T47D (cell line): ENCODE results near the gene CLRN1.
A peak's percentile ranks its signal among the peaks of the same experiment; 100 is the strongest.

Experiments used
- DNase-seq, 2 experiments: peaks; one replicate each; pipeline versions ENCODE4 v3.0.0 to v3.0.0-alpha.2; 2011 to 2012; ENCODE audit warnings: low read depth in 1 of 2, low spot score in 1 of 2
- JUND ChIP-seq: IDR thresholded peaks from 2 replicates; pipeline ENCODE4 v1.6.1; 2012; ENCODE audit warnings: low read depth
- in situ Hi-C: cut with HindIII; loops from 2 replicates; pipeline ENCODE4 v1.10.0; 2016; ENCODE audit warnings: low sequenced_read_pairs, low pct_unique_long_range_greater_than_20kb

The CLRN1 gene

DNA sequence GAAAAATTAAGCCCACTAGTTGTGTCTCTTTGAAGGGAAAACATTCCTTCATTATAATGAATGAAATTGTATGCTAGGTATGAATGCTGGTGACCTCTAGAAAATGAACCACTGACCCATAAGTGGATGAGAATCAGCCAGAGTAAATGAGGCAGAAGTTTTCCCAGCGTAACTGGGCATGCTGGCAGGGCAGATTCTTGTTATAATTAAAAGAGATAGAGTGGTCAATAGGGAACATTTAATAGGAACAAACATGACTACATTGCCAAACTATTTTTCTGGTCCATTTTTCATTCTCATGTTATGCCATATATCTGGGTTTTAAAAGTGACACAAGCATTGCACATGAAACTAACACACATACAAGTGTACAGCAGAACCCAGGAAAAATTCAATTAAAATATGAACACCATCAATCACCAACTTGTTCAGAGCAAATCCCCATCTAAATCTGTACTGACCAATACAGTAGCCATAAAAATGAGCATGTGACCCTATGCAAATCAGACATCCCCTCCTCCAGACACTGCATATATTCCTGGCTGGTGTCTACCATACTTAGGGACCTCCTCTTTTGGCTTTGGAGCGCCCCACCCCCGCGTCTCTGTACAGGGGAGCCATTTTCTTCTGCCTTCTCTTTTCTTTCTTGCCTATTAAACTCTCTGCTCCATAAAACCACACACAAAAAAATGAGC, 4.0 kb downstream of the CLRN1 start:
- TF ChIP-seq JUND, result no peak
- in situ Hi-C loops, result no loop called here
- DNase-seq, result no peak

DNA sequence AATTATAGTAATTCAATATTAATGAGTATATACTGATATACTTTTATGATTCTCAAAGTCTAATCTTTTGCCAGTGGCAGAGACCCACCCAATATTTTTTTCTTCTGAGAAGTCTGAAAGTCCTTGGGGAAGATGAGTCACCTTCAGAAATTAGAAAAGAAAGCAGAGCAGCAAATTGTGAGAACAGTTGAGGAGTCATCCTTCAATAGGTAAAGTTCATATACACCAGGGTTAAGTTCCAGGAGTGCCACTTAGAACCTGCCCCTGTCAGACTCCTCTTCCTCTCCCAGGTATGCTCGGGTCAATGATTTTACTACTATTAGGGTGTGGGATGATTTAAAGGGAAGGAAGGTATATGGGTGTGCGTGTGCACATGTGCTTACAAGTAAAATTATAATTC, 7.1 kb downstream of the CLRN1 start:
- in situ Hi-C loops, result no loop called here
- no peak for TF ChIP-seq JUND
- no peak for DNase-seq

- DNase-seq, result no peak
- in situ Hi-C loops, result no loop called here
- TF ChIP-seq JUND, result no peak
Observed at GRCh38 chr3:150961949-150962348, 10.6 kb downstream of the CLRN1 start.

DNA sequence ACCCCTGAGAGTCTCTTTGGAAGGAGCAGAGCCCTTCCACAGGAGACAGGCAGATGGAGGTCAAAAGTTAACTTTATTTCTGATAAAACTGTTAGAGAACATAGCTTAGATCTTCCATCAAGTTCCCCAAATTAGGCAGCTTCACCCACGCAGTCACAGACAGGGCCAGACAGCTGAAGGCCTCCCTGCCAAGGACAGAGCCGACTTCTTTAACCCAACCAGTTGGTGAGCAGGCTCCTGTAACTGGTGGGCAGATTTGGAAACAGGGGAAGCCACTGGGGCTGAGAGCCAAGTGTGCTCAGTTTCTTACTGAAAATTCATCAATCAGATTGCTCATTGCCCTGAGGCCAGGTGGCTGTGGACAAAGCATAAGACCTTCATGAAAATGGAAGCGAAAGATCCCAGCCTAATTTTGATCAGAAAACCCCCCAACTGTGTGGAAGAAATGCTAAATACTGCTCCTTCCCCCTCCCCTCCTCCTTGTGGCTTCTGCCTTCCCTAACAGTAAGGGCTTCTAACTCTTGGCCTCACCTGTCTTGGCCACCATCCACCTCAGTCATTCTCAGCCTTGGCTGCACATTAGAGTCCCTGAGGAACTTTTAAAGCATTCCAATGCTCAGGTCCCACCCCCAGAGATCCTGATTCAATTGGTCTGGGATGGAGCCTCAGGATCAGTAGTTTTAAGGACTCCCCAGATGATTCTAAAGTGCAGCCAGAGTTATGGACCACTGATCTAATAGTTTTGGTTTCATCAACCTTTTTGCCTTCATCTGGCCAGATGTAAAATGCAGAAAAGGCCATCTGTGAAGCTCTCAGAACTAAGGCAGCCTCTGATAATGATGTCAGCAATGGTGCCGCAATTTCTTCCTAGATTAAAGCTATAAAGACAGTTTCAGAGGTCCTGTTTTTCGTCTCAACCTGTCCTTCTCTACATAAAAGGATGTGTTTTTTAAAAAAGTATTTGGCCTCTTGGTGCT, 11.5 kb downstream of the CLRN1 start:
- TF ChIP-seq JUND, result no peak
- no peak for DNase-seq
- in situ Hi-C loops, result no loop called here

DNA sequence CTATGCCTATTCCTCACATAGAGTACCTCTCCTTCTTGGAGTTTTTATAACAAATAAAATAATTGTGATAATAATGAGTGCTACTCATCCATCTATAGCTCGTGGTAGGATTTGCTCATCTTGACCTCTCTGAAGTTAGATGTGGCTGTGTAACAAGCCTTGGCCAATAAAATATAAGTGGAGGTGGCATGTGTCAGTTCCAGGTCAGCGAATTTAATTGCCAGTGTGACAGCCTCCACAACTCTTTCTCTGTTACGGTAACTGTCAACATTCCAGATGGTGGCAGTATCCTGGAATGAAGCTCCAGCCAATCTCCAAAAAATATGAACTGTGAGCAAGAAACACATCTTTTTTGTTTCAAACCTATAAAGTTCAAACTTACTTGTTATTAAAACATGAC, 13.8 kb downstream of the CLRN1 start:
- no peak for DNase-seq
- TF ChIP-seq JUND, result no peak
- in situ Hi-C loops, result no loop called here

- no peak for TF ChIP-seq JUND
- in situ Hi-C loops, result no loop called here
- DNase-seq, result peak in 1 of 2 experiments; percentile 16
Observed at GRCh38 chr3:150956376-150956775, 16.2 kb downstream of the CLRN1 start.

GRCh38 chr3:150951923-150952322, 20.6 kb downstream of the CLRN1 start:
- in situ Hi-C loops, result no loop called here
- no peak for TF ChIP-seq JUND

GRCh38 chr3:150945226-150946032, 27.1 kb downstream of the CLRN1 start:
- peak in 1 of 2 experiments; percentile 33 for DNase-seq
- TF ChIP-seq JUND, result no peak
- in situ Hi-C loops, result no loop called here

More at GRCh38 chr3:150951923-150952322, 20.6 kb downstream of the CLRN1 start:
- no peak for DNase-seq

GRCh38 chr3:150942221-150942620, 30.3 kb downstream of the CLRN1 start:
- TF ChIP-seq JUND, result no peak
- no peak for DNase-seq
- in situ Hi-C loops, result no loop called here

DNA sequence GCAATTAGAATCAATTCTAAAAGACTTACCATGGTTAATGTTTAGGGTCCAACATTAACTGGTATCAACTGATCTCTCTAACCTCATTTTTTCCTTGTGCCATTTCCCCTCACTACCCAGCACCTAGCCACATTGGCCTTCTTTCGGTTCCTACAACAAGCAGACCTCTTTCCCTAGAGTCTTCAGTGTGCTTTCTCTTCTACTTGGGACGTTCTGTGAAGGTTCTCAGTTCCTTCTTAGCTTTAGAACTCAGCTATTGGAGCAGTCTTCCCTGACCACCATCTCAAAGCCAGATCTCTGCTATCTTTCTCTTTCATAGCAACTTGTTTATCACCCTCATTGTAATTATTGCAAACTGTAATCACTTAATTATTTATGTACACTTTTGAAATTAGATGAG, 35.8 kb downstream of the CLRN1 start:
- DNase-seq, result no peak
- no peak for TF ChIP-seq JUND
- in situ Hi-C loops, result no loop called here

- no peak for TF ChIP-seq JUND
- in situ Hi-C loops, result no loop called here
- DNase-seq, result no peak
Observed at GRCh38 chr3:150933473-150933995, 39.0 kb downstream of the CLRN1 start.

DNA sequence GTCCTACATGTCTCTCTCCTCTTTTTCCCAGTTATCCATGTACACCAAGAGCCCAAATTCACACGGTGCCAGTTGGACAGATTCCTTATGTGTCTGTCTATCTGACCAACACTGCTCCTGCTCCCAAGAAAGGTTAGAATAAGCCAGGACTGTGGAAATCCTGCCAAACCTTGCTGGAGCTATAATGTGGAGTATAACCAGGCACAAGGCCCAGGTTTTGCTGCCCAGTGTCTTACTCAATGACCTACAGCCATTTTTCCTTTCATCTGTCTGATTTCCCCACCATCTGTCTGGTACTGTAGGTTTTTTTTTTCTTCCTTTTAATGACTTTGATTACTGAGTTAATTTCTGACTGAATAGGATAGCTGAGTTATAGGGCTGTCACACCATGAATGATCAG, 40.8 kb downstream of the CLRN1 start:
- no peak for DNase-seq
- in situ Hi-C loops, result no loop called here
- no peak for TF ChIP-seq JUND
